K562 (cell line): ENCODE results near the gene GFI1B. TPM values are rescaled to one million over a fixed set of nuclear protein-coding genes. Genes with fewer than 3 reads are reported as not detected.
A peak's percentile ranks its signal among the peaks of the same experiment; 100 is the strongest.

ENCODE experiments used
- ATF1 ChIP-seq, 2 experiments: fragments of 450-650 bp in 1 of 2; IDR thresholded peaks; 2 replicates each; pipeline ENCODE4 v1.6.1; 2016; ENCODE audit warnings: missing compliant biosample characterization in 1 of 2, missing genetic modification characterization in 1 of 2
- ESRRA ChIP-seq: fragments of 450-650 bp; IDR thresholded peaks from 2 replicates; pipeline ENCODE4 v1.6.1; 2014; ENCODE audit warnings: low read depth, mild to moderate bottlenecking, moderate library complexity, borderline replicate concordance
- ETV6 ChIP-seq, 3 experiments: fragments of 150-350 bp in 1 of 3; sonication (generic) in 1 of 3; formaldehyde crosslinking in 1 of 3; IDR thresholded peaks; 2 replicates each; pipeline versions ENCODE4 v1.6.1 to v1.8.0; 2014 to 2022; ENCODE audit warnings: borderline replicate concordance in 2 of 3, low read depth in 2 of 3, antibody characterized with exemption in 1 of 3, low read length in 1 of 3, mild to moderate bottlenecking in 1 of 3, missing genetic modification reagents in 1 of 3
- HLTF ChIP-seq: fragments of 450-650 bp; IDR thresholded peaks from 2 replicates; pipeline ENCODE4 v1.6.1; 2016
- HMBOX1 ChIP-seq: sonication (generic); IDR thresholded peaks from 2 replicates; pipeline ENCODE4 v1.6.1; 2016
- HNRNPLL ChIP-seq: fragments of 200-400 bp; formaldehyde crosslinking; IDR thresholded peaks from 2 replicates; pipeline ENCODE4 v1.6.1; 2017; ENCODE audit warnings: low read length, low read depth, mild to moderate bottlenecking; ENCODE audit not compliant: poor library complexity, severe bottlenecking
- IRF1 ChIP-seq: sonication (generic); formaldehyde crosslinking; IDR thresholded peaks from 2 replicates; pipeline ENCODE4 v1.8.0; 2022; ENCODE audit warnings: missing genetic modification reagents, mild to moderate bottlenecking, borderline replicate concordance
- MCM7 ChIP-seq, 2 experiments: fragments of 450-650 bp; IDR thresholded peaks; 2 replicates each; pipeline ENCODE4 v1.6.1; 2016 to 2018
- MECOM ChIP-seq: fragments of 250-450 bp; sonication (Bioruptor Pico); IDR thresholded peaks from 2 replicates; pipeline ENCODE4 v1.8.0; 2022; ENCODE audit warnings: inconsistent platforms
- NUFIP1 ChIP-seq: fragments of 450-650 bp; IDR thresholded peaks from 2 replicates; pipeline ENCODE4 v1.6.1; 2018; ENCODE audit not compliant: partially characterized antibody
- PHB2 ChIP-seq: fragments of 450-650 bp; IDR thresholded peaks from 2 replicates; pipeline ENCODE4 v1.6.1; 2017; ENCODE audit warnings: low read depth
- RBFOX2 ChIP-seq: fragments of 200-400 bp; formaldehyde crosslinking; IDR thresholded peaks from 2 replicates; pipeline ENCODE4 v1.6.1; 2017; ENCODE audit warnings: low read depth, mild to moderate bottlenecking, low read length, moderate library complexity
- RBM25 ChIP-seq: fragments of 200-400 bp; formaldehyde crosslinking; IDR thresholded peaks from 2 replicates; pipeline ENCODE4 v1.6.1; 2018; ENCODE audit warnings: low read length, low read depth, moderate library complexity; ENCODE audit not compliant: severe bottlenecking
- STAG1 ChIP-seq: sonication (generic); formaldehyde crosslinking; IDR thresholded peaks from 2 replicates; pipeline ENCODE4 v1.5.0; 2020; ENCODE audit warnings: missing genetic modification reagents, borderline replicate concordance
- XRCC4 ChIP-seq: IDR thresholded peaks from one replicate; pipeline ENCODE4 v1.6.1; 2011; ENCODE audit not compliant: insufficient read depth, insufficient read length; ENCODE audit errors: extremely low read depth
- ZBTB1 ChIP-seq: sonication (generic); formaldehyde crosslinking; IDR thresholded peaks from 2 replicates; pipeline ENCODE4 v1.8.1; 2023; ENCODE audit warnings: missing genetic modification reagents, low read depth, mild to moderate bottlenecking, borderline replicate concordance
- ZEB2 ChIP-seq: fragments of 450-650 bp; IDR thresholded peaks from 2 replicates; pipeline ENCODE4 v1.6.1; 2016
- ZFP1 ChIP-seq: fragments of 450-650 bp; formaldehyde crosslinking; IDR thresholded peaks from 2 replicates; pipeline ENCODE4 v1.4.0; 2020; ENCODE audit warnings: mild to moderate bottlenecking, mixed read lengths
- ZNF239 ChIP-seq: fragments of 250-450 bp; sonication (Bioruptor Pico); IDR thresholded peaks from 2 replicates; pipeline ENCODE4 v1.4.0; 2020; ENCODE audit warnings: mild to moderate bottlenecking
- ZNF551 ChIP-seq: fragments of 250-450 bp; sonication (Bioruptor Pico); IDR thresholded peaks from 2 replicates; pipeline ENCODE4 v1.5.0; 2021; ENCODE audit warnings: mild to moderate bottlenecking, moderate library complexity
- ZZZ3 ChIP-seq: fragments of 450-650 bp; IDR thresholded peaks from 2 replicates; pipeline ENCODE4 v1.6.1; 2016; ENCODE audit warnings: antibody characterized with exemption, mild to moderate bottlenecking, moderate library complexity
- polyA plus RNA-seq, 8 experiments: library from polyadenylated mRNA; depleted of rRNA in 4 of 8; stranded (reverse) in 5 of 8; unstranded in 3 of 8; fragments of >200 nt; fragmentation: Nextera tagmentation in 2 of 8; fragmentation: Illumina TruSeq in 1 of 8; extraction: Ambion mirVana in 2 of 8; extraction: Trizol in 1 of 8; gene quantifications; 2 replicates each; pipeline versions ENCODE4 v1.2.1 to v1.2.3, GENCODE V29; 2011 to 2014; ENCODE audit warnings: inconsistent platforms in 1 of 8, missing spikeins in 1 of 8
- total RNA-seq, 7 experiments: library from RNA; depleted of rRNA in 6 of 7; stranded (reverse); fragments of >200 nt in 6 of 7; fragmentation: Illumina TruSeq in 2 of 7; extraction: Trizol in 2 of 7; gene quantifications; 2 replicates each; pipeline versions ENCODE4 v1.2.1 to v1.2.3, GENCODE V29; 2011 to 2021; ENCODE audit warnings: low replicate concordance in 1 of 7
- TF ChIP-seq, protein P1 (sequence below): sonication (generic); formaldehyde crosslinking; IDR thresholded peaks from 2 replicates; pipeline ENCODE4 v1.5.0; 2020; ENCODE audit warnings: missing genetic modification reagents
- TF ChIP-seq, protein P2 (sequence below): fragments of 250-450 bp; sonication (Bioruptor Pico); IDR thresholded peaks from 2 replicates; pipeline ENCODE4 v1.8.0; 2021; ENCODE audit warnings: mild to moderate bottlenecking, moderate library complexity

GFI1B gene
- total and polyA plus RNA-seq, 9 of the 15 experiments (the other 6 are each of a cell fraction or from before 2014, with no cell fraction given) = 8.0 to 75.7 (median 34.5) TPM

- TF ChIP-seq STAG1 (no peak), ZBTB1 (CRISPR knock-in tag) (no peak), PHB2 (peak; percentile 90), HNRNPLL (no peak), RBM25 (no peak), HLTF (peak; percentile 93), MCM7 (IDR thresholded peaks at IDR 0.05) (no peak), RBFOX2 (peak; percentile 58; the same call in 1 of the 2 replicates), MECOM (CRISPR knock-in tag) (peak; percentile 87), ZFP1 (CRISPR knock-in tag) (no peak), NUFIP1 (no peak), ZEB2 (peak; percentile 53; the same call in 1 of the 2 replicates), HMBOX1 (no peak), ATF1 (CRISPR knock-in tag; IDR thresholded peaks at IDR 0.05) (no peak), ATF1 (tag; IDR thresholded peaks at IDR 0.05) (0 out of 2 replicates have a peak, but pooled peaks have one; percentile 29), ZNF551 (CRISPR knock-in tag) (no peak), ZNF239 (CRISPR knock-in tag) (no peak), XRCC4 (no peak), ETV6 (IDR thresholded peaks at IDR 0.05; ENCODE audit: borderline replicate concordance in 1 of 2, low read depth in 2 of 2, low read length in 1 of 2) (no peak), ETV6 (CRISPR knock-in tag; IDR thresholded peaks at IDR 0.05; ENCODE audit: borderline replicate concordance) (no peak), IRF1 (CRISPR knock-in tag) (no peak), ZZZ3 (no peak), ESRRA (no peak)
- TF ChIP-seq, protein P1, sequence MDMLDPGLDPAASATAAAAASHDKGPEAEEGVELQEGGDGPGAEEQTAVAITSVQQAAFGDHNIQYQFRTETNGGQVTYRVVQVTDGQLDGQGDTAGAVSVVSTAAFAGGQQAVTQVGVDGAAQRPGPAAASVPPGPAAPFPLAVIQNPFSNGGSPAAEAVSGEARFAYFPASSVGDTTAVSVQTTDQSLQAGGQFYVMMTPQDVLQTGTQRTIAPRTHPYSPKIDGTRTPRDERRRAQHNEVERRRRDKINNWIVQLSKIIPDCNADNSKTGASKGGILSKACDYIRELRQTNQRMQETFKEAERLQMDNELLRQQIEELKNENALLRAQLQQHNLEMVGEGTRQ (CRISPR knock-in tag) = no peak
- TF ChIP-seq, protein P2, sequence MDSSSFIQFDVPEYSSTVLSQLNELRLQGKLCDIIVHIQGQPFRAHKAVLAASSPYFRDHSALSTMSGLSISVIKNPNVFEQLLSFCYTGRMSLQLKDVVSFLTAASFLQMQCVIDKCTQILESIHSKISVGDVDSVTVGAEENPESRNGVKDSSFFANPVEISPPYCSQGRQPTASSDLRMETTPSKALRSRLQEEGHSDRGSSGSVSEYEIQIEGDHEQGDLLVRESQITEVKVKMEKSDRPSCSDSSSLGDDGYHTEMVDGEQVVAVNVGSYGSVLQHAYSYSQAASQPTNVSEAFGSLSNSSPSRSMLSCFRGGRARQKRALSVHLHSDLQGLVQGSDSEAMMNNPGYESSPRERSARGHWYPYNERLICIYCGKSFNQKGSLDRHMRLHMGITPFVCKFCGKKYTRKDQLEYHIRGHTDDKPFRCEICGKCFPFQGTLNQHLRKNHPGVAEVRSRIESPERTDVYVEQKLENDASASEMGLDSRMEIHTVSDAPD (CRISPR knock-in tag) = no peak
These were observed 20.5 kb downstream of the GFI1B start (continued) for GRCh38 chr9:132998831-132999635.
